AG04450 (cell line): ENCODE data around the gene CLDN7. TPM values are rescaled to one million over a fixed set of nuclear protein-coding genes. Genes with fewer than 3 reads are reported as not detected.

Experiments used
- CTCF ChIA-PET: fragments of 300-600, 350-600 bp; formaldehyde crosslinking; extraction: SDS; loops from one replicate; lab custom pipeline; 2022; ENCODE audit warnings: antibody characterized with exemption, inconsistent platforms; lab: Charles Lee
- POLR2A ChIA-PET: fragments of 350-600 bp; formaldehyde crosslinking; extraction: SDS; loops from one replicate; lab custom pipeline; 2021; ENCODE audit warnings: antibody characterized with exemption, inconsistent platforms; lab: Yijun Ruan, JAX
- DNase-seq: peaks from one replicate; pipeline ENCODE4 v3.0.0-alpha.2; 2011; ENCODE audit warnings: low read depth, low spot score
- H3K27ac ChIP-seq: one replicate; pipeline ENCODE4 v1.5.1; 2012; ENCODE audit warnings: low read depth, low read length, control low read depth
- H3K27me3 ChIP-seq: one replicate; pipeline ENCODE4 v1.6.0; 2012; ENCODE audit warnings: low read length; ENCODE audit not compliant: control insufficient read depth, insufficient read depth
- H3K4me3 ChIP-seq: 2 replicates; pipeline ENCODE4 v1.5.1; 2011; ENCODE audit warnings: mild to moderate bottlenecking, low read depth, low read length, control low read depth
- H3K9me3 ChIP-seq: 2 replicates; pipeline ENCODE4 v1.5.1; 2012; ENCODE audit warnings: low read length; ENCODE audit not compliant: control insufficient read depth, insufficient read depth
- polyA plus RNA-seq: library from polyadenylated mRNA; depleted of rRNA; stranded (reverse); fragments of >200 nt; gene quantifications from 2 replicates; pipeline ENCODE4 v1.2.3, GENCODE V29; 2011
- TF ChIP-seq, protein P1 (sequence below): IDR thresholded peaks from 2 replicates; pipeline ENCODE4 v1.5.1; 2011; ENCODE audit warnings: low read depth, low read length, control low read depth, inconsistent platforms

The CLDN7 gene
- polyA plus RNA-seq, 1 experiment, result 0.84 TPM

DNA sequence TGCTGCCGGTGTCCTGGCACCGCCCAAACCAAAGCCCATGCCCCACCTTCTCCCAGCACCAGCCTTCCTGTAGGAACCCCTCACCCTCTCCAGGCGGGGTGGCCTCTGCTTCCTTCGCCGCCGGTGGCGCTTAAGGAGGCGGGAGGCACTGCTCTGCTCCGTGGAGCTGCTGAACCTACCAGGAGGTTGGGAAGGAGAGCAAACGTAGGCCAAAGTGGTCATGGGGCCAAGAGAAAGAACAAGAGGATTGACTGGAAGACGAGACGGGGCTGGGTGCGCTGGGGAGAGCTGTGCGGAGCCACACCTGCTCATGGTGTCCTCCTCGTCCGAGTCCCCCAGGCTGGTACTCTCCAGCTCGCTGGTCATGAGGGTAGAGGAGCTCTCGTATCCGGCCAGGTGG, 32.8 kb downstream of the CLDN7 start:
- CTCF ChIA-PET, result no interaction called here
- Histone ChIP-seq H3K27ac (no peak overlapping the region), H3K9me3 (no peaks in the 10 kb centered on the region; the same call in 1 of the 2 replicates), H3K4me3 (no peak overlapping the region), H3K27me3 (no peaks in the 10 kb centered on the region)
- DNase-seq, result no peak
- TF ChIP-seq, protein P1, sequence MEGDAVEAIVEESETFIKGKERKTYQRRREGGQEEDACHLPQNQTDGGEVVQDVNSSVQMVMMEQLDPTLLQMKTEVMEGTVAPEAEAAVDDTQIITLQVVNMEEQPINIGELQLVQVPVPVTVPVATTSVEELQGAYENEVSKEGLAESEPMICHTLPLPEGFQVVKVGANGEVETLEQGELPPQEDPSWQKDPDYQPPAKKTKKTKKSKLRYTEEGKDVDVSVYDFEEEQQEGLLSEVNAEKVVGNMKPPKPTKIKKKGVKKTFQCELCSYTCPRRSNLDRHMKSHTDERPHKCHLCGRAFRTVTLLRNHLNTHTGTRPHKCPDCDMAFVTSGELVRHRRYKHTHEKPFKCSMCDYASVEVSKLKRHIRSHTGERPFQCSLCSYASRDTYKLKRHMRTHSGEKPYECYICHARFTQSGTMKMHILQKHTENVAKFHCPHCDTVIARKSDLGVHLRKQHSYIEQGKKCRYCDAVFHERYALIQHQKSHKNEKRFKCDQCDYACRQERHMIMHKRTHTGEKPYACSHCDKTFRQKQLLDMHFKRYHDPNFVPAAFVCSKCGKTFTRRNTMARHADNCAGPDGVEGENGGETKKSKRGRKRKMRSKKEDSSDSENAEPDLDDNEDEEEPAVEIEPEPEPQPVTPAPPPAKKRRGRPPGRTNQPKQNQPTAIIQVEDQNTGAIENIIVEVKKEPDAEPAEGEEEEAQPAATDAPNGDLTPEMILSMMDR, result no peak
- POLR2A ChIA-PET, result no interaction called here

DNA sequence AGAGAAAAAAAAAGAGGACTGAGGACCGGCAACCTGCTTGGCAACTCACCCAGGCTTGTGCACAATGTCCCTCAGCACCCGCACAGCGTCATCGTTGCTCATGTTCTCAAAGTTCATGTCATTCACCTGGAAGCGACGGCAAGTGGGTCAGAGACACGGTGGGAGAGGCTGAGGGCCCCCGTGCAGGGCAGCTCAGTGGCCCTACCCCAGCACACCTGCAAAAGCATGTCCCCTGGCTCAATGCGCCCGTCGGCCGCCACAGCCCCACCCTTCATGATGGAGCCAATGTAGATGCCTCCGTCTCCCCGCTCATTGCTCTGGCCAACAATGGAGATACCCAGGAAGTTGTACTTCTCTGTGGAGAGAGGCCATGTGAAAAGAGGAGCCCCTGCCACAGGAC, 33.4 kb downstream of the CLDN7 start:
- ChIA-PET POLR2A (no interaction called here), CTCF (no interaction called here)
- H3K9me3 ChIP-seq, result no peaks in the 10 kb centered on the region; the same call in 1 of the 2 replicates
- no peaks in the 10 kb centered on the region for H3K27me3 ChIP-seq
- no peak overlapping the region for H3K27ac ChIP-seq
- no peak for DNase-seq
- TF ChIP-seq, protein P1, result no peak
- H3K4me3 ChIP-seq, result no peak overlapping the region

- POLR2A ChIA-PET, result no interaction called here
- DNase-seq, result no peak
- Histone ChIP-seq H3K9me3 (no peaks in the 10 kb centered on the region; the same call in 1 of the 2 replicates), H3K27me3 (no peaks in the 10 kb centered on the region), H3K27ac (no peak overlapping the region), H3K4me3 (no peak overlapping the region)
- CTCF ChIA-PET, result no interaction called here
- TF ChIP-seq, protein P1, result no peak
Observed at GRCh38 chr17:7226721-7227710, 35.3 kb downstream of the CLDN7 start.

DNA sequence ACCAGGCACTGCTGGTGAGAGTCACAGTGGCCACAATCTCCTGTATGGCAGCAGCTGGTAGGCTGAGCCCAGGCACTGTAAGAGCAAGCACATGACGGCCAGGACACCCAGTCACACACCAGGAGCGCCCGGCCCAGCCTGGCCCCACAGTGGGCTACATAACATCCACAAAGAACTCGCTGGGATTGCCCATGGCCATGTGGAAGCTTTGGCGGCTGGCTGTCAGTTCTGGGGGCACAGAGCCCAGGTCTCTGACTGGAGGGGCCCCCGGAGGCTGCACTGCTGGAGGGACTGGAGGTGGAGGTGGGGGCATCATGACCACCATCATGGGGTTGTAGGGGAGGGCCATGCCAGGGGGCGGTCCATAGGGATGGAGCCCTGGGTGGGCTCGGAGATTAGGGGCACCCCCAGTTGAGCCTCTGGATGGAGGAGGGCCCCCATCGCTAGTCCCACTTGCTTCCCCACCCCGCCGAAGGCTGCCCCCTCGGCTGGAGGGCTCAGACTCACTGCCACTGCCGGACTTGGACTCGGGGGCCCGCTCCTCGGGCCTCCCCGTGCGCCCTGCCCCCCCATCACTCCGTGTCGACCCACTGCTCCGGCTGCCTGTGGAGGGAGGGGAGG, 36.5 kb downstream of the CLDN7 start:
- Histone ChIP-seq H3K9me3 (no peaks in the 10 kb centered on the region; the same call in 1 of the 2 replicates), H3K27ac (no peak overlapping the region), H3K27me3 (no peaks in the 10 kb centered on the region), H3K4me3 (no peak overlapping the region)
- TF ChIP-seq, protein P1, result no peak
- CTCF ChIA-PET, result no interaction called here
- DNase-seq, result no peak
- POLR2A ChIA-PET, result interaction anchor here (0.8 to 1.7 kb wide), 2 partner anchors 9 to 16 kb away, joined by 3 to 5 read pairs; partner anchors contain the start of genes DVL2 and GABARAP
